CD4-positive, CD25-positive, alpha-beta regulatory T cell (primary cell): ENCODE data around the gene NOTUM. TPM values are rescaled to one million over a fixed set of nuclear protein-coding genes. Genes with fewer than 3 reads are reported as not detected.
"Not testable (repeated sequence)": the region's sequence is repeated elsewhere in the genome, so short reads cannot be mapped to it uniquely, and the experiment has no call there.

Experiments
- ATAC-seq, 2 donors: fragments of 150-1000 bp; cut with Tn5 transposase; one replicate each; pipeline ENCODE4 v1.10.0; 2021; ENCODE audit warnings: low read depth in 2 of 2, moderate number of reproducible peaks in 2 of 2, moderate library complexity in 1 of 2
- DNase-seq, 3 donors: peaks; one replicate each; pipeline versions ENCODE4 v3.0.0 to v3.0.0-alpha.2; 2012 to 2022; ENCODE audit warnings: mixed read lengths in 1 of 3
- H3K27ac ChIP-seq: one replicate; pipeline ENCODE4 v1.7.0; 2013; ENCODE audit warnings: mild to moderate bottlenecking, low read length; ENCODE audit not compliant: insufficient read depth, poor library complexity, severe bottlenecking
- H3K27me3 ChIP-seq: one replicate; pipeline ENCODE4 v1.7.0; 2013; ENCODE audit warnings: low read length; ENCODE audit not compliant: control insufficient read depth, insufficient read depth
- H3K36me3 ChIP-seq: one replicate; pipeline ENCODE4 v1.7.0; 2013; ENCODE audit warnings: mild to moderate bottlenecking, low read length, moderate library complexity; ENCODE audit not compliant: control insufficient read depth, insufficient read depth
- H3K4me1 ChIP-seq: 2 replicates; pipeline ENCODE4 v1.7.0; 2013; ENCODE audit warnings: mild to moderate bottlenecking, low read length; ENCODE audit not compliant: insufficient read depth, control insufficient read depth, poor library complexity, severe bottlenecking
- H3K4me3 ChIP-seq: one replicate; pipeline ENCODE4 v1.7.0; 2013; ENCODE audit warnings: low read depth, mild to moderate bottlenecking, low read length, moderate library complexity
- H3K9me3 ChIP-seq, 2 experiments: 1 replicate in 1 of 2; 2 replicates in 1 of 2; pipeline ENCODE4 v1.7.0; 2013; ENCODE audit warnings: low read length in 2 of 2, mild to moderate bottlenecking in 1 of 2, moderate library complexity in 1 of 2; ENCODE audit not compliant: control insufficient read depth in 2 of 2
- H3K27ac Mint-ChIP-seq, 3 donors: one replicate each; pipeline ENCODE4 v1.8.0; 2020 to 2022; ENCODE audit warnings: mild to moderate bottlenecking in 3 of 3, mixed read lengths in 3 of 3, moderate library complexity in 2 of 3
- H3K27me3 Mint-ChIP-seq: one replicate; pipeline ENCODE4 v1.8.0; 2022; ENCODE audit warnings: mild to moderate bottlenecking, mixed read lengths
- H3K36me3 Mint-ChIP-seq: one replicate; pipeline ENCODE4 v1.8.0; 2020; ENCODE audit warnings: mixed read lengths
- H3K4me1 Mint-ChIP-seq, 4 donors: one replicate each; pipeline ENCODE4 v1.8.0; 2020 to 2022; ENCODE audit warnings: mixed read lengths in 4 of 4, mild to moderate bottlenecking in 1 of 4
- H3K4me3 Mint-ChIP-seq, 4 donors: one replicate each; pipeline ENCODE4 v1.8.0; 2020 to 2022; ENCODE audit warnings: mild to moderate bottlenecking in 4 of 4, mixed read lengths in 4 of 4, moderate library complexity in 3 of 4
- H3K9me3 Mint-ChIP-seq, 7 donors: one replicate each; pipeline ENCODE4 v1.8.0; 2020 to 2022; ENCODE audit warnings: mixed read lengths in 7 of 7, mild to moderate bottlenecking in 3 of 7, moderate library complexity in 2 of 7
- polyA plus RNA-seq, 4 donors: library from polyadenylated mRNA; unstranded; fragments of 300-500 nt; fragmentation: Illumina TruSeq; gene quantifications; one replicate each; pipeline ENCODE4 v1.2.3, GENCODE V29; 2021
- total RNA-seq: library from RNA; stranded (reverse); gene quantifications from one replicate; pipeline ENCODE4 v1.2.3, GENCODE V29; 2022

The NOTUM gene
- total and polyA plus RNA-seq, 5 donors from 2014 or later, result 0.09 to 0.17 TPM; not detected in 3

DNA sequence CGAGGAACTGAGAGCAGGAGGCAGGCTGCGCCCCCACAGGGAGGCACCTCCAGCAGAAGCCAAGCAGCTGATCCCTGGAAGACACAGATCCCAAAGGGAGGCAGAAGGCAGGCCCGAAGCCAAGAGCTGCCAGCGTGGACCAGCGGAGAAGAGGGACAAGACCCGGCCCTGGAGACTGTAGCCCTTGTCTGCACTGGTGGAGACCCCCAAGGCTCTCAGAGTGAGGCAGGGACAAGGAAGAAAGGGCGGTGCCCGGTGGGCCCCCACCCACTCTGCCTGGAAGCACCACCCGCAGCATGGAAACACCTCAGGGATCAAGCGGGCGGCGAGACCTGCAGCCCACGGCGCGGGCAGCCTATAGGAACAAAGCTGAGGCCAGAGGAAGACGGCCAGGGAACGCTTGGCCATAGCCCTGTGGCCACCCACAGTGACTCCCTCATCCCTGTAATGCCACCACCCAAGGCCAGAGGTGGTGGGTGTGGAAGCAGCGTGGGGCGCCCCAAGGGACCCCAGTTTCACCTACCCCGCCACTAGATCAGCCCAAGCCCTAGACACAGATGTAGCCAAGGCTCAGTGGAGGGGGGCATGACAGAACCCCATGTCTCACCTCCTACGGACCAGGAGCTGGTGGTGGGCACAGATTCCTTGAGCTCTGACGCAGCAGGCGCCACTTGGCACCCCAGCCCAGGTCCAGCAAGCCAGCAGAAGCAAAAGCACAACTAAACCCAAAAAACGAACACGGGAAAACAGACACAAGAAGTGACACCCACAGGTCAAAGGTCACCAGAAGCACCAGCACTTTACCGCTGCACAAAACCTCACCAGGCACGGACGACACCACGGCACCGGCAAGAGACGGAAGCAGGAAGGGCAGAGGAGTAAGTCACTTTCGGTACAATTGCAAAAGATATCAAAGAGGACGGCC is 40.1 kb downstream of the NOTUM start:
- peaks cover 6% of the 10 kb centered on the region for H3K27me3 Mint-ChIP-seq

DNA sequence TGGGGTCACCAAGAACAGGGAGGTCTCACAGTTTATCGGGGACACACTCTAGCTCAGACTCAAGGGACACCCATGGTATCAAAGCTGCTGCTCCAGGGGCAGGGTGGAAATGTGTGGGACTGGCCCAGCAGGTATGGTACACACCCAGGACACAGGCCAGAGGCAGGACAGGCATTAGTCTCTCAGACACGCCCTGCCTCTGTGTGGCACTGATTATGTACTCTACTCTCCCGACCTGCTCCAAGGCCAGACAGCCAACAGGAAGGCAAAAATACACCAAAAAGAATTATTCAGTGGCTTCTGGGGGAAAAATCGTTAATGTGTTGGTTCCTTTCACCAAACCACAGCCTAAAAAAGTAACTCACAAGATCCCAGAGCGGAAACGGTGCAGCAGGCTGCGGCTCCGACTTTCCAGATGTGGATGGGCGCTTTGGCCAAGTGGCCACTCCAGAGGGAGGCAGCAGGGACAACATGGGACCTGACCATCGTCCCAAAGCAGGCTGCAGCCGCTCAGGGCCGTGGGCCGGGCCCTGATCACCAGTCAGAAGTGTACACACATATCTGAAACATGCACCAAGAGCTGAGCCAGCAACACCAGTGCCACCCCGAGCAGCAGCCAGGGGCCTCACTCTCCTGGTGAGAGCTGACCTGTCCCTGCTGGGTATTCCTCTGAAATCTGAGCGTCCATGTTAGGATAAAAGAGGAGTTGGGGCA is 42.0 kb downstream of the NOTUM start:
- H3K27ac ChIP-seq, result peak overlapping the region; percentile 61
- Mint-ChIP-seq H3K27ac (peak overlapping the region; percentile 74 to 85 (median 81)), H3K9me3 (no peaks in the 10 kb centered on the region), H3K27me3 (peaks cover 6% of the 10 kb centered on the region), H3K4me1 (peaks cover 0 to 35% (median 13%) of the 10 kb centered on the region in 4 donors), H3K4me3 (peak overlapping the region in 2 of 4 donors; percentile 94 to 95), H3K36me3 (no peaks in the 10 kb centered on the region)
- H3K4me3 ChIP-seq, result no peak overlapping the region
- H3K36me3 ChIP-seq, result peaks cover 20% of the 10 kb centered on the region
- peaks cover 25% of the 10 kb centered on the region for H3K4me1 ChIP-seq
- DNase-seq (no peak), ATAC-seq (no peak)
- no peaks in the 10 kb centered on the region for H3K27me3 ChIP-seq
- no peaks in the 10 kb centered on the region for H3K9me3 ChIP-seq

More for the DNA sequence above, 40.1 kb downstream of the NOTUM start:
- Histone ChIP-seq H3K9me3 (no peaks in the 10 kb centered on the region), H3K4me1 (peaks cover 38% of the 10 kb centered on the region), H3K27me3 (no peaks in the 10 kb centered on the region), H3K27ac (no peak overlapping the region), H3K4me3 (no peak overlapping the region), H3K36me3 (peaks cover 2% of the 10 kb centered on the region)
- H3K27ac Mint-ChIP-seq, result no peak overlapping the region
- H3K4me1 Mint-ChIP-seq, result peaks cover 0 to 45% (median 12%) of the 10 kb centered on the region in 4 donors
- ATAC-seq, result no peak
- no peaks in the 10 kb centered on the region for H3K9me3 Mint-ChIP-seq
- H3K36me3 Mint-ChIP-seq, result no peaks in the 10 kb centered on the region
- no peak for DNase-seq
- peak overlapping the region in 2 of 4 donors; percentile 38 to 75 for H3K4me3 Mint-ChIP-seq

DNA sequence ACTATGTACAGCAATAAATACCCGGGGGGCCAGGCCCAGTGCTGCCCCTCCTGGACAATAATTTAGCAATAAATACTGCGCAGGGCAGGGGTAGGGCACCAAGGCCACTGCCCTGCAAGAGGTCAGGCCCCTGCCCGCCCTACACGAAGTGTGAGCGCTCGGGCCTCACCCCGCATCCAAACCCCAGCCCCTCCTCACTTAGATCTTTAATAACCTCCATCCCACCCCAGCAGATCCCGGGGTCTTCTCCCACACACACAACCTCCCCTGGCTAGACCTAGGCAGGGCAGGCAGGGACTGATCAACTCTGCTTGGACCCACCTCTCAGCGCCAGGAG is 42.7 kb downstream of the NOTUM start:
- not testable (repeated sequence) for H3K27me3 ChIP-seq, DNase-seq, H3K9me3 ChIP-seq, H3K27me3 Mint-ChIP-seq, H3K9me3 Mint-ChIP-seq, H3K4me3 ChIP-seq, H3K36me3 Mint-ChIP-seq
- Mint-ChIP-seq H3K27ac (peak overlapping the region; percentile 38 to 94 (median 85)), H3K4me3 (peak overlapping the region; percentile 90 to 95 (median 93)), H3K4me1 (peaks cover 0 to 34% (median 13%) of the 10 kb centered on the region in 4 donors)
- Histone ChIP-seq H3K36me3 (peaks cover 27% of the 10 kb centered on the region), H3K4me1 (peaks cover 22% of the 10 kb centered on the region), H3K27ac (peak overlapping the region; percentile 61)
- ATAC-seq, result peak; percentile 8 to 11

DNA sequence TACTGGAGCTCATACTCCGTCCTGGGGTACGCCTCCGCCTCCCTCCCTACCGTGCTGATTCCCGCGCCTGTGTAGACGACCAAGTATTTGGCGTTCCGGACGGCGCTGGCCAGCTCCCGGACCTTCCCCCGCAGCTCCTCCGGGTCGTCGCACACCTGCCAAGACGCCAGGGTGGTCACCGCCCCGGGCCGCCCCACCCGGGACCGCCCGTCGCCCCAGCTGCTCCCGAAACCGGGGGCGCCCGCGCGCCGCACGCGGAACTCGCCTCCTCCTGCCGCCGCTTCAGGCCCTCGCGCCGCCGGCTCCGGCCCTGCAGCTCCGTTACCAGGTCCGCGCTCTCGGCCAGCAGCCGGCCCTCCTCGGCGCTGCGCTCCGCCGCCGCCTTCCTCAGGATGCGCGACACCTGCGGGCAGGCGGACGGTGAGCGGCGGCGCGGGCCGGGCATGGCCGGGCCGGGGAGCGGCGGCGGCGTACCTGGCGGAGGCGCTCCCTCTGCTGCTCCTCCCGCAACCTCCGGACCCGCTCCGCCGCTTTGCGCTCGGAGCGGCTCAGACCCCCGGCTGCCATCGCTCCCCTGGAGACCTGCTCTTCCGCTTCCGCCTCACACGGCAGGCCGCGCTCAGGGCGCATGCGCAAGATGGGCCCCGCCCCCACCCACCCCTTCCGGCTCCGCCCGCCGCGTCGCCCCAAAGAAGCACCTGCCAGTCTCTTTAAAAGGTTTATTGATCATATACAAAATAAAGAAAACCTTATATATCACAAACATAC is 43.2 kb downstream of the NOTUM start, which contains the start of gene SIRT7:
Gene SIRT7 (minus strand): TSS at position 612 of the 768 bp plus-strand sequence. CDS start 45 bp downstream, at position 567.
- H3K36me3 ChIP-seq, result peaks cover 32% of the 10 kb centered on the region
- Mint-ChIP-seq H3K9me3 (no peaks in the 10 kb centered on the region), H3K27ac (peak within 1 kb of the TSS; percentile 79 to 94 (median 85)), H3K4me3 (peak within 1 kb of the TSS; percentile 90 to 95 (median 94)), H3K4me1 (peaks cover 0 to 36% (median 14%) of the 10 kb centered on the region in 4 donors), H3K27me3 (no peaks in the 10 kb centered on the region), H3K36me3 (peaks cover 8% of the 10 kb centered on the region)
- peak within 1 kb of the TSS; percentile 61 for H3K27ac ChIP-seq
- H3K4me3 ChIP-seq, result peak within 1 kb of the TSS; percentile 82
- no peaks in the 10 kb centered on the region for H3K9me3 ChIP-seq
- H3K4me1 ChIP-seq, result peaks cover 22% of the 10 kb centered on the region
- H3K27me3 ChIP-seq, result no peaks in the 10 kb centered on the region
- peak; percentile 84 to 86 for ATAC-seq
- DNase-seq, result peak; percentile 78 to 87 (median 81)

DNA sequence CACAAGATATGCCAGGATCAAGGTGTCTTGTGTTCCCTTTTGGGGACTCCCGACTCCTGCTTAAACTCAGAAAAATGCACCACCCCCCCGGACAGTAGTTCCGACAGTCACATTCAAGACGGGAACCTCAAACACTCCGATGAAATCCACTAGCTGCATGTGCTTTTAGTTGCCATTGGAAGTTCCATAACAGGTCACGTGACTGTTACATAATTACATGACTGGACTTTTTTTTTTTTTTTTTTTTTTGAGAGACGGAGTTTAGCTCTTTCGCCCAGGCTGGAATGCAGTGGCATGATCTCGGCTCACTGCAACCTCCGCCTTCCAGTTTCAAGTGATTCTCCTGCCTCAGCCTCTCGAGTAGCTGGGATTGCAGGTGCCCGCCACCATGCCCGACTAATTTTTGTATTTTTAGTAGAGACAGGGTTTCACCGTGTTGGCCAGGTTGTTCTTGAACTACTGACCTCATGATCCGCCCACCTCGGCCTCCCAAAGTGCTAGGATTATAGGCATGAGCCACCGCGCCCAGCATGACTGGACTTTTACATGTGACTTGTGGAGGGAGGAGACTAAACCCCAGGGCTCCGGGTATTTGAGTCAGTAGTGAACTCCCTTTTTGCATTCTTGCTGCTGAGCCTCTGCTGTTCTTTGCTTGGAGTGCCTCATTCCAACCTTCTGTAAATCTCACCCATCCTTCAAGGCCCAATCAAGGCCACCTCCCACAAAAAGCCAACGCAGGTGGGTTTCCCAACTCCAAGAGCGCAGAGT is 44.6 kb downstream of the NOTUM start:
- Mint-ChIP-seq H3K4me3 (peak overlapping the region; percentile 84 to 95 (median 91)), H3K36me3 (peaks cover 9% of the 10 kb centered on the region), H3K27me3 (no peaks in the 10 kb centered on the region), H3K27ac (peak overlapping the region; percentile 38 to 85 (median 59)), H3K9me3 (no peaks in the 10 kb centered on the region), H3K4me1 (peaks cover 0 to 36% (median 15%) of the 10 kb centered on the region in 4 donors)
- Histone ChIP-seq H3K27me3 (no peaks in the 10 kb centered on the region), H3K9me3 (no peaks in the 10 kb centered on the region), H3K4me1 (peaks cover 26% of the 10 kb centered on the region), H3K4me3 (peak overlapping the region; percentile 82), H3K36me3 (peaks cover 36% of the 10 kb centered on the region), H3K27ac (no peak overlapping the region)
- no peak for ATAC-seq
- DNase-seq, result no peak

DNA sequence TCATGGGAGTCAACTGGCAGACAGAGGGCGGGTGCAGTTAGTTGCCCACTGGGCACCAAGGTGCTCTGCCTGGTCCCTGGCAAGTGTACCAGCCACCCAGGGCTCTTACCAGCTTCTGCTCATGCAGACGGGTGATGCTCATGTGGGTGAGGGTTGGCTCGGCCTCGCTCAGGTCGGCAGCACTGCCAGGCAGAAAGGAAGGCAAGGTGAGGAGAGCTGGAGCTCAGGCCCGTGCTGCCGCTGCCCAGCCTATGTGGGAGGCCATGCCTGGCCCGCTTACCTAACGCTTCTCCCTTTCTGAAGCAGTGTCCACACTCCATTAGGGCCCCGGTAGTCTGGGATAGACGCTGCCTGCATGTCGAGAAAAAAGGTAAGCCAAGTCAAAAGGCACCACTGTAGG is 45.7 kb downstream of the NOTUM start:
- Mint-ChIP-seq H3K27me3 (no peaks in the 10 kb centered on the region), H3K27ac (no peak overlapping the region), H3K4me1 (peaks cover 0 to 39% (median 15%) of the 10 kb centered on the region in 4 donors), H3K4me3 (peak overlapping the region in 3 of 4 donors; percentile 88 to 95 (median 94)), H3K9me3 (no peaks in the 10 kb centered on the region), H3K36me3 (peaks cover 9% of the 10 kb centered on the region)
- DNase-seq (no peak), ATAC-seq (no peak)
- H3K9me3 ChIP-seq, result no peaks in the 10 kb centered on the region
- peaks cover 32% of the 10 kb centered on the region for H3K4me1 ChIP-seq
- H3K27me3 ChIP-seq, result no peaks in the 10 kb centered on the region
- H3K4me3 ChIP-seq, result no peak overlapping the region
- no peak overlapping the region for H3K27ac ChIP-seq
- H3K36me3 ChIP-seq, result peaks cover 36% of the 10 kb centered on the region
